Measurements from ENCODE around the gene CDK14.

- TF ChIP-seq CTCF (conservative IDR thresholded peaks at IDR 0.05; ENCODE audit: low read length) (no peak), EZH2phosphoT487 (IDR thresholded peaks at IDR 0.05; ENCODE audit: borderline replicate concordance) (no peak)
These were observed 35.4 kb downstream of the CDK14 start for GRCh38 chr7:90631502-90631901.

All from Loucy (cell line).